Ishikawa (cell line): ENCODE data around the gene LAMA1.

Experiments used
- CEBPB ChIP-seq: IDR thresholded peaks from 2 replicates; pipeline ENCODE4 v1.6.1; 2012
- CREB1 ChIP-seq: IDR thresholded peaks from 2 replicates; pipeline ENCODE4 v1.6.1; 2012; ENCODE audit warnings: low read depth
- EP300 ChIP-seq: IDR thresholded peaks from 2 replicates; pipeline ENCODE4 v1.6.1; 2012; ENCODE audit warnings: borderline replicate concordance
- MAX ChIP-seq: IDR thresholded peaks from 2 replicates; pipeline ENCODE4 v1.6.1; 2012
- RAD21 ChIP-seq: IDR thresholded peaks from 2 replicates; pipeline ENCODE4 v1.6.1; 2012; ENCODE audit warnings: low read depth
- YY1 ChIP-seq: IDR thresholded peaks from 2 replicates; pipeline ENCODE4 v1.6.1; 2012; ENCODE audit warnings: low read depth
- TF ChIP-seq, protein P1 (sequence below): IDR thresholded peaks from 2 replicates; pipeline ENCODE4 v1.6.1; 2012; ENCODE audit warnings: low read depth, mild to moderate bottlenecking

DNA sequence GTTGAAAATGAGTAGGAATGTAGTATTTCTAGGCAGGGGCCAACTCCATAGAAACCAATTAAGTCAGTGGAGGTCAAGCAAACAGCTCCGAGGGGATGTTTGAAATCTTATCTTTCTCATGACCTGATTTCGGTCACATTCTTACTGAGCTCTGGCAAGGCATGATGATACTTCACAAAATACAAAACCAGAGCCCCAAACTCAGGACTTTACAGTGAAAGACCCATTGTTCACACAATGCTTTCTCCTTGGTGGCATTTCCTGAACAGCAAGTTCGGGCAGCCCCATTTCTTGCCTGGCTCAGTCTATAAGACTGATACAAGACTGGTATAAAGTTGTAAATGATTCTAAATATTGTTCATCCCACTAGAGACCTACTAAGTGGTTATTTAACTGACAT, 53.3 kb downstream of the LAMA1 start:
- TF ChIP-seq MAX (no peak), YY1 (no peak), CEBPB (no peak), EP300 (no peak), CREB1 (no peak), RAD21 (no peak)
- TF ChIP-seq, protein P1, sequence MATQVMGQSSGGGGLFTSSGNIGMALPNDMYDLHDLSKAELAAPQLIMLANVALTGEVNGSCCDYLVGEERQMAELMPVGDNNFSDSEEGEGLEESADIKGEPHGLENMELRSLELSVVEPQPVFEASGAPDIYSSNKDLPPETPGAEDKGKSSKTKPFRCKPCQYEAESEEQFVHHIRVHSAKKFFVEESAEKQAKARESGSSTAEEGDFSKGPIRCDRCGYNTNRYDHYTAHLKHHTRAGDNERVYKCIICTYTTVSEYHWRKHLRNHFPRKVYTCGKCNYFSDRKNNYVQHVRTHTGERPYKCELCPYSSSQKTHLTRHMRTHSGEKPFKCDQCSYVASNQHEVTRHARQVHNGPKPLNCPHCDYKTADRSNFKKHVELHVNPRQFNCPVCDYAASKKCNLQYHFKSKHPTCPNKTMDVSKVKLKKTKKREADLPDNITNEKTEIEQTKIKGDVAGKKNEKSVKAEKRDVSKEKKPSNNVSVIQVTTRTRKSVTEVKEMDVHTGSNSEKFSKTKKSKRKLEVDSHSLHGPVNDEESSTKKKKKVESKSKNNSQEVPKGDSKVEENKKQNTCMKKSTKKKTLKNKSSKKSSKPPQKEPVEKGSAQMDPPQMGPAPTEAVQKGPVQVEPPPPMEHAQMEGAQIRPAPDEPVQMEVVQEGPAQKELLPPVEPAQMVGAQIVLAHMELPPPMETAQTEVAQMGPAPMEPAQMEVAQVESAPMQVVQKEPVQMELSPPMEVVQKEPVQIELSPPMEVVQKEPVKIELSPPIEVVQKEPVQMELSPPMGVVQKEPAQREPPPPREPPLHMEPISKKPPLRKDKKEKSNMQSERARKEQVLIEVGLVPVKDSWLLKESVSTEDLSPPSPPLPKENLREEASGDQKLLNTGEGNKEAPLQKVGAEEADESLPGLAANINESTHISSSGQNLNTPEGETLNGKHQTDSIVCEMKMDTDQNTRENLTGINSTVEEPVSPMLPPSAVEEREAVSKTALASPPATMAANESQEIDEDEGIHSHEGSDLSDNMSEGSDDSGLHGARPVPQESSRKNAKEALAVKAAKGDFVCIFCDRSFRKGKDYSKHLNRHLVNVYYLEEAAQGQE, result no peak
